GM06990 (cell line): Measurements from ENCODE around the gene ARHGEF16.

Source experiments
- DNase-seq: peaks from one replicate; pipeline ENCODE4 v3.0.0-alpha.2; 2011; ENCODE audit not compliant: insufficient read length; ENCODE audit errors: extremely low read depth
- H3K27me3 ChIP-seq: replicated peaks from 2 replicates; pipeline ENCODE4 v1.6.0; 2011; ENCODE audit warnings: low read length; ENCODE audit not compliant: control insufficient read depth, insufficient read depth
- H3K36me3 ChIP-seq: 2 replicates; pipeline ENCODE4 v1.5.1; 2011; ENCODE audit warnings: low read length; ENCODE audit not compliant: control insufficient read depth, insufficient read depth
- H3K4me3 ChIP-seq: replicated peaks from 2 replicates; pipeline ENCODE4 v1.5.1; 2011; ENCODE audit warnings: low read depth, mild to moderate bottlenecking, control low read depth, low read length
- CTCF ChIP-seq: IDR thresholded peaks from 2 replicates; pipeline ENCODE4 v1.5.1; 2011; ENCODE audit warnings: low read length, control low read depth, mild to moderate bottlenecking, inconsistent platforms; ENCODE audit not compliant: insufficient read depth, poor library complexity, severe bottlenecking

The ARHGEF16 gene

DNA sequence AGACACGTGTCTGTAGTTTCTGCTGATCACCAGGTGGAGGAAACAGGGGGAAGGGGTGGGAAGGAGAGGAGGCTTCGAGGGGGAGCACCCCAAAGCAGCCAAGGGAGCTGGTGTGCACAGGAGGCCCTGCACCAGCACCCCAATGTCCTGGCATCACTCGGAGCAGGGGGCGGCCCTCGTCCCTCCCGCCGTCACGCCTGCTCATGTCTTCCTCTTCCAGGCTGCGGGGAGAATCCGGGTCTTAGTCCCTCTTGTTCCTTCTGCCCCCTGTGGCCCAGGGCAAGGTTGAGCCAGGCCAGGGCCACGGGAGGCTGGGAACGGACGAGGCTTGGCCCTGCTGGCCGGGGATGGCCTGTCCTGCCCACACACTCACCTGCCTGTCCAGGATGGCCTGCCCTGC lies 21.4 kb upstream of the ARHGEF16 start:
- Histone ChIP-seq H3K36me3 (no peaks in the 10 kb centered on the region), H3K27me3 (no peaks in the 10 kb centered on the region), H3K4me3 (no peak overlapping the region)
- no peak for DNase-seq
- TF ChIP-seq CTCF = no peak

GRCh38 chr1:3433596-3434320 lies 20.7 kb upstream of the ARHGEF16 start:
- Histone ChIP-seq H3K4me3 (no peak overlapping the region), H3K27me3 (no peaks in the 10 kb centered on the region), H3K36me3 (no peaks in the 10 kb centered on the region)
- no peak for DNase-seq
- TF ChIP-seq CTCF = no peak

GRCh38 chr1:3434406-3435110 lies 19.9 kb upstream of the ARHGEF16 start:
- DNase-seq = no peak
- TF ChIP-seq CTCF = no peak
- H3K27me3 ChIP-seq = no peaks in the 10 kb centered on the region

DNA sequence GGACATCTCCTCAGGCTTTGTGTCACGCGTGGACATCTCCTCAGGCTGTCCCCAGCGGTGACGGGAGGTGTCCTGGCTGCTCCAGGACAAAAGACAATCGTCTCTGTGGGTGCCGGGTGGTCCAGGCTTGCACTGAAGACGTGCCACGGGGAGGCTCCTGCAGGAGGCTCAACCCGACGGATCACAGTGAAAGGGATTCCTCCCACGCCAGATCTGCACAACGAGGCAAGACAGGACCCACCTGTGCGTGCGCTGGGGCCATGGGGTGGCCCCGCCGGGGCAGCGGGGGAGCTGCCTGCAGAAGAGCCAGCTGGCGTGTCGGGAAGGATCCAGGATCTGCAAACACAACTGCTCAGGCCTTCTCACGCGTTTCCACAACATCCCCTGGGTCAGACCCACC lies 18.8 kb upstream of the ARHGEF16 start:
- no peak for DNase-seq
- H3K27me3 ChIP-seq = no peaks in the 10 kb centered on the region
- H3K36me3 ChIP-seq = no peaks in the 10 kb centered on the region
- no peak overlapping the region for H3K4me3 ChIP-seq
- no peak for TF ChIP-seq CTCF

More at GRCh38 chr1:3434406-3435110, 19.9 kb upstream of the ARHGEF16 start:
- no peak overlapping the region for H3K4me3 ChIP-seq
- H3K36me3 ChIP-seq = no peaks in the 10 kb centered on the region

- no peak overlapping the region for H3K4me3 ChIP-seq
- no peak for TF ChIP-seq CTCF
- DNase-seq = no peak
- no peaks in the 10 kb centered on the region for H3K27me3 ChIP-seq
- H3K36me3 ChIP-seq = no peaks in the 10 kb centered on the region
These were observed 18.0 kb upstream of the ARHGEF16 start for GRCh38 chr1:3436451-3436850.
